HG02943 (cell line): Measurements from ENCODE around the gene CHAF1A.

Source experiments
- ATAC-seq: cut with Tn5 transposase; IDR thresholded peaks from one replicate; pipeline ENCODE4 v1.9.1; 2021; ENCODE audit warnings: mild to moderate bottlenecking, low read depth, moderate library complexity; ENCODE audit not compliant: unreplicated experiment

CHAF1A gene

GRCh38 chr19:4400135-4400936 lies 2.1 kb upstream of the CHAF1A start, which contains the start of gene SH3GL1:
Gene SH3GL1, minus strand, starts transcription at chr19:4400547. Its CDS starts 179 bp downstream, at chr19:4400368.
- peak; percentile 48 for ATAC-seq

- ATAC-seq = no peak
These were observed 670 bp upstream of the CHAF1A start for GRCh38 chr19:4401769-4402170.

- no peak for ATAC-seq
These were observed 743 bp downstream of the CHAF1A start for GRCh38 chr19:4403005-4403761.

- ATAC-seq = no peak
These were observed 3.5 kb downstream of the CHAF1A start for GRCh38 chr19:4405977-4406376.

GRCh38 chr19:4406626-4407025 lies 4.2 kb downstream of the CHAF1A start:
- no peak for ATAC-seq

GRCh38 chr19:4409123-4409933 lies 6.9 kb downstream of the CHAF1A start:
- no peak for ATAC-seq

- no peak for ATAC-seq
These were observed 11.1 kb downstream of the CHAF1A start for GRCh38 chr19:4413588-4413987.

GRCh38 chr19:4414144-4414799 lies 11.8 kb downstream of the CHAF1A start:
- ATAC-seq = no peak

- no peak for ATAC-seq
These were observed 12.4 kb downstream of the CHAF1A start for GRCh38 chr19:4414800-4415321.

- ATAC-seq = no peak
These were observed 12.9 kb downstream of the CHAF1A start for GRCh38 chr19:4415352-4415751.

GRCh38 chr19:4416268-4416667 lies 13.8 kb downstream of the CHAF1A start:
- no peak for ATAC-seq

GRCh38 chr19:4423416-4424126 lies 21.1 kb downstream of the CHAF1A start:
- ATAC-seq = no peak

- no peak for ATAC-seq
These were observed 23.1 kb downstream of the CHAF1A start for GRCh38 chr19:4425537-4425936.

- no peak for ATAC-seq
These were observed 26.0 kb downstream of the CHAF1A start for GRCh38 chr19:4428326-4428975.

- ATAC-seq = no peak
These were observed 26.8 kb downstream of the CHAF1A start for GRCh38 chr19:4429256-4429655.

- ATAC-seq = no peak
These were observed 27.3 kb downstream of the CHAF1A start for GRCh38 chr19:4429771-4430171.

GRCh38 chr19:4430760-4431159 lies 28.3 kb downstream of the CHAF1A start:
- ATAC-seq = no peak

GRCh38 chr19:4431296-4431695 lies 28.9 kb downstream of the CHAF1A start:
- ATAC-seq = no peak
